ENCODE measurements around the gene SKIC3. TPM values are rescaled to one million over a fixed set of nuclear protein-coding genes. Genes with fewer than 3 reads are reported as not detected.

Gene SKIC3
- total RNA-seq, 1 donor from 2014 or later, result 163 TPM

DNA sequence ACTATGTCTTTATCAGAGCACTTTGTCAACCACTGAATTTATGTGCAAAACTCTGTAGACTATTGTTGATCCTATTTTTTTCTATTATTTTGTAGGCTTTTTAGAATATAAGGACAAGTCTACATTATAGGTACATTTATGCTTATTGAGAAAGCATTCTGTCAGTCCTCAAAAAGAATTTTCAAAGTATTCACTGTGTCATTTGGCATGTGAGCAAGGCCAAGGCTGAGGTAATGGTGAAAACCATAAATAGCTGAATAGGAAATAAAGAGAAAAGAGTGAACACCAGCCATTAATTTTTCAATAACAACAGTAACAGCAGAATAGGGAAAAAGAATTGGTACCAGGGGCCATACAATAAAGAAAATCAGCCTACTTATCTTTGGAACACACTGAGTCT lies 21.0 kb downstream of the SKIC3 start:
- no peaks in the 10 kb centered on the region for H3K9me3 Mint-ChIP-seq (ENCODE audit: unreplicated experiment)
- H3K4me3 Mint-ChIP-seq (ENCODE audit: unreplicated experiment), result no peak overlapping the region
- H3K27me3 Mint-ChIP-seq (ENCODE audit: unreplicated experiment), result no peaks in the 10 kb centered on the region
- no peaks in the 10 kb centered on the region for H3K36me3 Mint-ChIP-seq (ENCODE audit: unreplicated experiment)
- no peak overlapping the region for H3K27ac Mint-ChIP-seq (ENCODE audit: unreplicated experiment)
- DNase-seq, result no peak
- peaks cover 8% of the 10 kb centered on the region for H3K4me1 Mint-ChIP-seq (ENCODE audit: low read depth, unreplicated experiment)
- TF ChIP-seq, protein P1, sequence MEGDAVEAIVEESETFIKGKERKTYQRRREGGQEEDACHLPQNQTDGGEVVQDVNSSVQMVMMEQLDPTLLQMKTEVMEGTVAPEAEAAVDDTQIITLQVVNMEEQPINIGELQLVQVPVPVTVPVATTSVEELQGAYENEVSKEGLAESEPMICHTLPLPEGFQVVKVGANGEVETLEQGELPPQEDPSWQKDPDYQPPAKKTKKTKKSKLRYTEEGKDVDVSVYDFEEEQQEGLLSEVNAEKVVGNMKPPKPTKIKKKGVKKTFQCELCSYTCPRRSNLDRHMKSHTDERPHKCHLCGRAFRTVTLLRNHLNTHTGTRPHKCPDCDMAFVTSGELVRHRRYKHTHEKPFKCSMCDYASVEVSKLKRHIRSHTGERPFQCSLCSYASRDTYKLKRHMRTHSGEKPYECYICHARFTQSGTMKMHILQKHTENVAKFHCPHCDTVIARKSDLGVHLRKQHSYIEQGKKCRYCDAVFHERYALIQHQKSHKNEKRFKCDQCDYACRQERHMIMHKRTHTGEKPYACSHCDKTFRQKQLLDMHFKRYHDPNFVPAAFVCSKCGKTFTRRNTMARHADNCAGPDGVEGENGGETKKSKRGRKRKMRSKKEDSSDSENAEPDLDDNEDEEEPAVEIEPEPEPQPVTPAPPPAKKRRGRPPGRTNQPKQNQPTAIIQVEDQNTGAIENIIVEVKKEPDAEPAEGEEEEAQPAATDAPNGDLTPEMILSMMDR (IDR thresholded peaks at IDR 0.05; ENCODE audit: partially characterized antibody, unreplicated experiment), result no peak

DNA sequence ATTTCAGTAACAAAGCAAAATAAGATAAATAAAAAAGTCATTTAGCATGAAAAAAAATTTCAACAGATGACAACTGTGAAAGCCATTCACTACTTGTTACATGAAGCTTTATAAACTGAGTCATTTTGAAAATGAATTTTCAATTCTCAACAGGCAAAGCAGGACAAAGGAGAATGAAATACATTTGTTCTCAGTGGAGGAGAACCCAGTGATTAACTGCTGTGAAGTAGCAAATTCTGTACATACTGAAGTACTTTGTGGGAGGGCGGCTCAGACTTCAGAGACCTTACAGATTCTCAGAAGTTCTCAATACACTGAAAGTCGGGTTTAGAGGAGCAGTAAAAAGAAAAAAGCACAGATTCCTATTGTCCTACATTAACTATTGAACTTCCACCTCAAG lies 21.7 kb downstream of the SKIC3 start:
- Mint-ChIP-seq H3K27me3 (ENCODE audit: unreplicated experiment) (no peaks in the 10 kb centered on the region), H3K9me3 (ENCODE audit: unreplicated experiment) (no peaks in the 10 kb centered on the region), H3K4me3 (ENCODE audit: unreplicated experiment) (no peak overlapping the region), H3K36me3 (ENCODE audit: unreplicated experiment) (no peaks in the 10 kb centered on the region), H3K4me1 (ENCODE audit: low read depth, unreplicated experiment) (peaks cover 8% of the 10 kb centered on the region), H3K27ac (ENCODE audit: unreplicated experiment) (no peak overlapping the region)
- TF ChIP-seq, protein P1 (IDR thresholded peaks at IDR 0.05; ENCODE audit: partially characterized antibody, unreplicated experiment), result no peak
- no peak for DNase-seq

DNA sequence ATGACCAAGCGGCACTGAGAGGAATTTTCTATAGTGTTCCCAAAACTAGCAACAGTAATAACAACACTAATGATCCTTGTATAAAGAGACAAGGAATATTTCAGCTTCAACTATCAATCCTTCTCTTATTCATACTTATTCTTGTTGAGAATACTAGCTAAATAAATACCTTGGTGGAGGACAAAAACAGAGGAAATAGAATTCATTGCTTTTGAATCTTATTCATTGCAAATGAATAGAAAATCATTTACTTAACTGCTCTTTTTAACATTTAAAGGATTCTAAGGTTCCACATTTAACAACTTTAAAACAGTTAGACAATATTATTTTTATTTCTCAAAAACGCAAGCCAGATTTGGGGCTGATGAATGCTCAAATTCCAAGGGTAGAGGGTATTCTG lies 22.4 kb downstream of the SKIC3 start:
- Mint-ChIP-seq H3K27ac (ENCODE audit: unreplicated experiment) (no peak overlapping the region), H3K27me3 (ENCODE audit: unreplicated experiment) (no peaks in the 10 kb centered on the region), H3K4me3 (ENCODE audit: unreplicated experiment) (no peak overlapping the region), H3K36me3 (ENCODE audit: unreplicated experiment) (no peaks in the 10 kb centered on the region), H3K9me3 (ENCODE audit: unreplicated experiment) (no peaks in the 10 kb centered on the region), H3K4me1 (ENCODE audit: low read depth, unreplicated experiment) (peaks cover 8% of the 10 kb centered on the region)
- TF ChIP-seq, protein P1 (IDR thresholded peaks at IDR 0.05; ENCODE audit: partially characterized antibody, unreplicated experiment), result no peak
- DNase-seq, result no peak

DNA sequence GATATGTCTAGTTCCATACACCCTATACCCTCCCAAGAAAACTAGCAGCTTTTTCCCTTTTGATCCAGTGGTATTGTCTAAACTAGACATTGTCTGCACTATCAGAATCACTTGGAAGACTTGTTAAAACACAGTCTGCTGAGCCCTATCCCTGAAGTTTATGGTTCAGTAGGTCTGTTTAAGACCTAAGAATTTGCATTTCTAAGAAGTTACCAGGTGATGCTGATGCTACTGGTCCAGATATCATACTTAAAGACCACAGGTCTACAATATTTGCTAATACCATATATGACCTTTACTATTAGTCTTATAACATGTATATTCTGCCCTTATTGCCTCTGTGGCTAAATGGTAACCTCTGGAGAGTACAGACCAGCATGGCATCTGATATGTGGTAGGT lies 23.3 kb downstream of the SKIC3 start:
- Mint-ChIP-seq H3K4me1 (ENCODE audit: low read depth, unreplicated experiment) (peaks cover 8% of the 10 kb centered on the region), H3K9me3 (ENCODE audit: unreplicated experiment) (no peaks in the 10 kb centered on the region), H3K27me3 (ENCODE audit: unreplicated experiment) (no peaks in the 10 kb centered on the region), H3K27ac (ENCODE audit: unreplicated experiment) (no peak overlapping the region), H3K4me3 (ENCODE audit: unreplicated experiment) (no peak overlapping the region), H3K36me3 (ENCODE audit: unreplicated experiment) (no peaks in the 10 kb centered on the region)
- no peak for DNase-seq
- TF ChIP-seq, protein P1 (IDR thresholded peaks at IDR 0.05; ENCODE audit: partially characterized antibody, unreplicated experiment), result no peak

DNA sequence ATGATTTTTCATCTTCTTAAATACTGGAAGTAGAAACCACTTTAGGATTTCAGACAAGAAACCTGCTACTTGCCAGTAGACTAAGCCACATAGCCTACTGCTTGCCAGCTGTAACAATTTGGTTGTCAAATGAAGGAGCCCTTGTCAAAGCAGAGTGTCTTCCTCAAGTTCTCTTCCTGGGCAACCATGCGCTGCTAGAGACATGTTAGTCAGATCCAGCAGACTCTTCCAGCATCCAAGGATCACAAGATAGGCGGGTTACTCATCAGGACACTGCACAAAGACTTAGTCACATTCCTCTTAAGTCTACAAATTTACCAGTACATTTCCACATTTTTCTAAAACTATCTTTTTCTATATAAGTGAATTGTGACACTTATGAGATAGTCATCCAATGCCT lies 24.4 kb downstream of the SKIC3 start:
- Mint-ChIP-seq H3K27ac (ENCODE audit: unreplicated experiment) (no peak overlapping the region), H3K4me3 (ENCODE audit: unreplicated experiment) (no peak overlapping the region), H3K36me3 (ENCODE audit: unreplicated experiment) (no peaks in the 10 kb centered on the region), H3K9me3 (ENCODE audit: unreplicated experiment) (no peaks in the 10 kb centered on the region), H3K4me1 (ENCODE audit: low read depth, unreplicated experiment) (peaks cover 8% of the 10 kb centered on the region), H3K27me3 (ENCODE audit: unreplicated experiment) (no peaks in the 10 kb centered on the region)
- TF ChIP-seq, protein P1 (IDR thresholded peaks at IDR 0.05; ENCODE audit: partially characterized antibody, unreplicated experiment), result no peak
- DNase-seq, result no peak
